Measurements from ENCODE around the gene SPHK2.
A peak's percentile ranks its signal among the peaks of the same experiment; 100 is the strongest.
"Not testable (repeated sequence)": the region's sequence is repeated elsewhere in the genome, so short reads cannot be mapped to it uniquely, and the experiment has no call there.

The SPHK2 gene

GRCh38 chr19:48618916-48619691 lies at the start of gene SPHK2, which contains the start of gene RPL18:
TSS of gene SPHK2 (plus strand) at chr19:48619506. CDS start at chr19:48620515, 1,009 bp downstream.
TSS of gene RPL18 (minus strand) at chr19:48619178. CDS start at chr19:48619143, 35 bp downstream.
- DNase-seq (ENCODE audit: low read depth), result peak; percentile 91

GRCh38 chr19:48569814-48570213 lies 49.5 kb upstream of the SPHK2 start:
- DNase-seq (ENCODE audit: low read depth), result no peak

- no peak for DNase-seq (ENCODE audit: low read depth)
These were observed 47.7 kb upstream of the SPHK2 start for GRCh38 chr19:48571378-48572162.

GRCh38 chr19:48573163-48573505 lies 46.2 kb upstream of the SPHK2 start:
- DNase-seq (ENCODE audit: low read depth), result no peak

- DNase-seq (ENCODE audit: low read depth), result no peak
These were observed 43.2 kb upstream of the SPHK2 start for GRCh38 chr19:48575931-48576622.

- DNase-seq (ENCODE audit: low read depth), result not testable (repeated sequence)
These were observed 41.4 kb upstream of the SPHK2 start for GRCh38 chr19:48577908-48578307.

- no peak for DNase-seq (ENCODE audit: low read depth)
These were observed 40.4 kb upstream of the SPHK2 start for GRCh38 chr19:48578891-48579290.

- no peak for DNase-seq (ENCODE audit: low read depth)
These were observed 37.1 kb upstream of the SPHK2 start for GRCh38 chr19:48582168-48582567.

GRCh38 chr19:48587387-48587786 lies 31.9 kb upstream of the SPHK2 start:
- DNase-seq (ENCODE audit: low read depth), result no peak

GRCh38 chr19:48588670-48589401 lies 30.5 kb upstream of the SPHK2 start:
- peak; percentile 82 for DNase-seq (ENCODE audit: low read depth)

- no peak for DNase-seq (ENCODE audit: low read depth)
These were observed 28.3 kb upstream of the SPHK2 start for GRCh38 chr19:48591021-48591420.

- DNase-seq (ENCODE audit: low read depth), result no peak
These were observed 24.1 kb upstream of the SPHK2 start for GRCh38 chr19:48595171-48595570.

GRCh38 chr19:48595833-48596232 lies 23.5 kb upstream of the SPHK2 start:
- no peak for DNase-seq (ENCODE audit: low read depth)

- DNase-seq (ENCODE audit: low read depth), result no peak
These were observed 23.1 kb upstream of the SPHK2 start for GRCh38 chr19:48596237-48596636.

GRCh38 chr19:48596679-48597465 lies 22.4 kb upstream of the SPHK2 start:
- DNase-seq (ENCODE audit: low read depth), result no peak

GRCh38 chr19:48598996-48599700 lies 20.2 kb upstream of the SPHK2 start:
- no peak for DNase-seq (ENCODE audit: low read depth)

- no peak for DNase-seq (ENCODE audit: low read depth)
These were observed 18.5 kb upstream of the SPHK2 start for GRCh38 chr19:48600679-48601417.

- no peak for DNase-seq (ENCODE audit: low read depth)
These were observed 16.3 kb upstream of the SPHK2 start for GRCh38 chr19:48603001-48603400.

- no peak for DNase-seq (ENCODE audit: low read depth)
These were observed 15.9 kb upstream of the SPHK2 start for GRCh38 chr19:48603449-48603848.

- DNase-seq (ENCODE audit: low read depth), result no peak
These were observed 15.5 kb upstream of the SPHK2 start for GRCh38 chr19:48603850-48604249.
